ENCODE measurements around the gene GLDC.

DNA sequence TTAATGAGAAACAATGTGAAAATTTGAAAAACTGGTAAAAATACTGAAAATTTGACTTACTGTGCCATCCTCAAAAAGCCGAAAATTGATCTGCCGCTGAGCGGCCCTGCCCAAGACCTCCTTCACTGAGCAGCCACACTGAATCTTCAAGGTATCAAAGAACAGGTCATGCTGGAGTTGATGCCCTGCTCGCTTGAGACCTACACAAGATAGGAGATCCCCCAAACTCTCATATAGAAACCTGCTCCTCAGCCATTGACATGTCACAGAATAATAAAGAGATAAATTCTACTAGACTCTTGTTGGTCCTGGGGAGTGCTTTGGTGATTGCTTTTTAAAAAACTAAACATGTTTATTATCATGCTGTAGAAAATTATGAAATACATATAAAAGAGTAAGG lies 52.7 kb downstream of the GLDC start:
- TF ChIP-seq, protein P1, sequence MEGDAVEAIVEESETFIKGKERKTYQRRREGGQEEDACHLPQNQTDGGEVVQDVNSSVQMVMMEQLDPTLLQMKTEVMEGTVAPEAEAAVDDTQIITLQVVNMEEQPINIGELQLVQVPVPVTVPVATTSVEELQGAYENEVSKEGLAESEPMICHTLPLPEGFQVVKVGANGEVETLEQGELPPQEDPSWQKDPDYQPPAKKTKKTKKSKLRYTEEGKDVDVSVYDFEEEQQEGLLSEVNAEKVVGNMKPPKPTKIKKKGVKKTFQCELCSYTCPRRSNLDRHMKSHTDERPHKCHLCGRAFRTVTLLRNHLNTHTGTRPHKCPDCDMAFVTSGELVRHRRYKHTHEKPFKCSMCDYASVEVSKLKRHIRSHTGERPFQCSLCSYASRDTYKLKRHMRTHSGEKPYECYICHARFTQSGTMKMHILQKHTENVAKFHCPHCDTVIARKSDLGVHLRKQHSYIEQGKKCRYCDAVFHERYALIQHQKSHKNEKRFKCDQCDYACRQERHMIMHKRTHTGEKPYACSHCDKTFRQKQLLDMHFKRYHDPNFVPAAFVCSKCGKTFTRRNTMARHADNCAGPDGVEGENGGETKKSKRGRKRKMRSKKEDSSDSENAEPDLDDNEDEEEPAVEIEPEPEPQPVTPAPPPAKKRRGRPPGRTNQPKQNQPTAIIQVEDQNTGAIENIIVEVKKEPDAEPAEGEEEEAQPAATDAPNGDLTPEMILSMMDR (IDR thresholded peaks at IDR 0.05; ENCODE audit: insufficient read depth, low read length, poor library complexity, severe bottlenecking), result no peak
- TF ChIP-seq EZH2phosphoT487 (conservative IDR thresholded peaks at IDR 0.05; ENCODE audit: low read length), result no peak

All from SU-DHL-6 (cell line).